ENCODE data around the gene PFDN1.
"Not testable (repeated sequence)": the region's sequence is repeated elsewhere in the genome, so short reads cannot be mapped to it uniquely, and the experiment has no call there.

The PFDN1 gene

GRCh38 chr5:140213370-140213983, 89.4 kb downstream of the PFDN1 start:
- no peak for DNase-seq (ENCODE audit: low spot score)

- no peak for DNase-seq (ENCODE audit: low spot score)
Observed at GRCh38 chr5:140208065-140208464, 94.8 kb downstream of the PFDN1 start.

GRCh38 chr5:140207250-140207964, 95.5 kb downstream of the PFDN1 start:
- no peak for DNase-seq (ENCODE audit: low spot score)

GRCh38 chr5:140205952-140206351, 96.9 kb downstream of the PFDN1 start:
- DNase-seq (ENCODE audit: low spot score), result no peak

- DNase-seq (ENCODE audit: low spot score), result no peak
Observed at GRCh38 chr5:140205216-140205615, 97.7 kb downstream of the PFDN1 start.

GRCh38 chr5:140202610-140203009, 100.3 kb downstream of the PFDN1 start:
- DNase-seq (ENCODE audit: low spot score), result no peak

GRCh38 chr5:140202078-140202477, 100.8 kb downstream of the PFDN1 start:
- no peak for DNase-seq (ENCODE audit: low spot score)

- DNase-seq (ENCODE audit: low spot score), result not testable (repeated sequence)
Observed at GRCh38 chr5:140198915-140199314, 104.0 kb downstream of the PFDN1 start.

- no peak for DNase-seq (ENCODE audit: low spot score)
Observed at GRCh38 chr5:140197023-140197422, 105.9 kb downstream of the PFDN1 start.

- no peak for DNase-seq (ENCODE audit: low spot score)
Observed at GRCh38 chr5:140196115-140196814, 106.6 kb downstream of the PFDN1 start.
